ENCODE measurements around the gene DPP8.

- TF ChIP-seq CTCF (IDR thresholded peaks at IDR 0.05) (peak; percentile 62), EZH2 (IDR thresholded peaks at IDR 0.05; ENCODE audit: borderline replicate concordance, insufficient read depth, low read depth, low read length, poor library complexity, severe bottlenecking) (no peak)
These were observed 348 bp upstream of the DPP8 start for GRCh38 chr15:65517866-65518207.

Data from B cell (primary cell).